GM18858 (cell line): ENCODE data around the gene DDX59.

ENCODE experiments used
- ATAC-seq: cut with Tn5 transposase; IDR thresholded peaks from one replicate; pipeline ENCODE4 v1.9.1; 2021; ENCODE audit not compliant: unreplicated experiment

The DDX59 gene

GRCh38 chr1:200669314-200670241, at the start of gene DDX59:
DDX59 (minus strand) TSS chr1:200669907; CDS start chr1:200666740, 3,167 bp downstream.
- ATAC-seq: peak; percentile 76

GRCh38 chr1:200714504-200715187, 44.9 kb upstream of the DDX59 start:
- ATAC-seq: no peak

GRCh38 chr1:200710166-200710565, 40.5 kb upstream of the DDX59 start:
- ATAC-seq: no peak

GRCh38 chr1:200708769-200709168, 39.1 kb upstream of the DDX59 start:
- no peak for ATAC-seq

- ATAC-seq: no peak
Observed at GRCh38 chr1:200708161-200708560, 38.5 kb upstream of the DDX59 start.

GRCh38 chr1:200707116-200707515, 37.4 kb upstream of the DDX59 start:
- no peak for ATAC-seq

GRCh38 chr1:200706111-200706814, 36.6 kb upstream of the DDX59 start:
- no peak for ATAC-seq

- no peak for ATAC-seq
Observed at GRCh38 chr1:200704986-200705500, 35.3 kb upstream of the DDX59 start.

- ATAC-seq: no peak
Observed at GRCh38 chr1:200699871-200700270, 30.2 kb upstream of the DDX59 start.

- no peak for ATAC-seq
Observed at GRCh38 chr1:200694738-200695137, 25.0 kb upstream of the DDX59 start.

- no peak for ATAC-seq
Observed at GRCh38 chr1:200693327-200693726, 23.6 kb upstream of the DDX59 start.

- ATAC-seq: no peak
Observed at GRCh38 chr1:200692316-200692715, 22.6 kb upstream of the DDX59 start.

- ATAC-seq: no peak
Observed at GRCh38 chr1:200686620-200687019, 16.9 kb upstream of the DDX59 start.

- no peak for ATAC-seq
Observed at GRCh38 chr1:200684015-200684414, 14.3 kb upstream of the DDX59 start.

GRCh38 chr1:200683298-200683697, 13.6 kb upstream of the DDX59 start:
- ATAC-seq: no peak

- ATAC-seq: no peak
Observed at GRCh38 chr1:200681231-200681630, 11.5 kb upstream of the DDX59 start.

- no peak for ATAC-seq
Observed at GRCh38 chr1:200676829-200677228, 7.1 kb upstream of the DDX59 start.

GRCh38 chr1:200675588-200675852, 5.8 kb upstream of the DDX59 start:
- no peak for ATAC-seq

- ATAC-seq: no peak
Observed at GRCh38 chr1:200674838-200675587, 5.3 kb upstream of the DDX59 start.

- ATAC-seq: no peak
Observed at GRCh38 chr1:200673952-200674823, 4.5 kb upstream of the DDX59 start.
